Activated naive CD4-positive, alpha-beta T cell treated with anti-CD3 and anti-CD28 coated beads, Interleukin-2, amount 10 ng/mL, durations not matched to agents 7 days and 5 days (primary cell): Measurements from ENCODE around the gene RANBP2.
"Not testable (repeated sequence)": the region's sequence is repeated elsewhere in the genome, so short reads cannot be mapped to it uniquely, and the experiment has no call there.

ENCODE experiments used
- CTCF ChIA-PET: fragments of 350-600 bp; sonication (Branson Sonifier 250); formaldehyde crosslinking; loops from one replicate; lab custom pipeline; 2021; ENCODE audit warnings: antibody characterized with exemption; lab: Charles Lee
- DNase-seq: peaks from one replicate; pipeline ENCODE4 v3.0.0-alpha.2; 2020
- H3K27ac Mint-ChIP-seq: one replicate; pipeline ENCODE4 v1.8.0; 2021; ENCODE audit warnings: mild to moderate bottlenecking, moderate library complexity, mixed read lengths
- H3K27me3 Mint-ChIP-seq: one replicate; pipeline ENCODE4 v1.8.0; 2021; ENCODE audit warnings: mild to moderate bottlenecking, mixed read lengths
- H3K36me3 Mint-ChIP-seq: one replicate; pipeline ENCODE4 v1.8.0; 2021; ENCODE audit warnings: mixed read lengths
- H3K4me1 Mint-ChIP-seq: one replicate; pipeline ENCODE4 v1.8.0; 2021; ENCODE audit warnings: mixed read lengths
- H3K4me3 Mint-ChIP-seq: one replicate; pipeline ENCODE4 v1.8.0; 2021; ENCODE audit warnings: mild to moderate bottlenecking, moderate library complexity, mixed read lengths
- H3K9me3 Mint-ChIP-seq: one replicate; pipeline ENCODE4 v1.8.0; 2021; ENCODE audit warnings: mixed read lengths

RANBP2 gene

GRCh38 chr2:108719149-108720044 lies at the start of gene RANBP2:
TSS of gene RANBP2 (plus strand) at chr2:108719482. CDS start at chr2:108719607, 125 bp downstream.
- H3K27me3 Mint-ChIP-seq = peaks cover 4% of the 10 kb centered on the region
- peaks cover 2% of the 10 kb centered on the region for H3K36me3 Mint-ChIP-seq
- peak within 1 kb of the TSS; percentile 98 for H3K27ac Mint-ChIP-seq
- H3K4me3 Mint-ChIP-seq = peak within 1 kb of the TSS; percentile 89
- peaks cover 28% of the 10 kb centered on the region for H3K4me1 Mint-ChIP-seq
- H3K9me3 Mint-ChIP-seq = no peaks in the 10 kb centered on the region
- DNase-seq = peak; percentile 96
- CTCF ChIA-PET = interaction anchor here (0.6 kb wide), 1 partner anchor 108 kb away, joined by 4 read pairs; no protein-coding TSS in a partner anchor

DNA sequence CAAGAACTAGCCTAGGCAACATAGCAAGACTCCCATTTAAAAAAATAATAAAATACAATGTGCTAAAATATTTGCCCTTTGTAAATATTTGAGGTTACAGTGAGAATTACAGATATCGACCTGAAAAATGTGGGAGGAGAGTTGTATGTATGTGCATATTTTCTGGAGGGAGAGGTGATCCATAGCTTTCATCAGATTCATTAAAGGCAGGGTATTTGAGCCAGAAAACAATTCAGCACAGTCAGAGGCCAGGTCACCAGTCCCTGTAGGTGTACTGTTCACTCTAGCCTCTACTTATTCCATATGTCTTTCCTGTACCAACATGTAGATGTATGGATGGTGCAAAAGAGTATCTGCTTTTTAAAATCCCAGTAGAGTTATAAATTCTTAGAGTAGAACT lies 49.0 kb upstream of the RANBP2 start:
- H3K4me3 Mint-ChIP-seq, H3K9me3 Mint-ChIP-seq, H3K4me1 Mint-ChIP-seq, DNase-seq, H3K27ac Mint-ChIP-seq, H3K36me3 Mint-ChIP-seq, H3K27me3 Mint-ChIP-seq, CTCF ChIA-PET: not testable (repeated sequence)

DNA sequence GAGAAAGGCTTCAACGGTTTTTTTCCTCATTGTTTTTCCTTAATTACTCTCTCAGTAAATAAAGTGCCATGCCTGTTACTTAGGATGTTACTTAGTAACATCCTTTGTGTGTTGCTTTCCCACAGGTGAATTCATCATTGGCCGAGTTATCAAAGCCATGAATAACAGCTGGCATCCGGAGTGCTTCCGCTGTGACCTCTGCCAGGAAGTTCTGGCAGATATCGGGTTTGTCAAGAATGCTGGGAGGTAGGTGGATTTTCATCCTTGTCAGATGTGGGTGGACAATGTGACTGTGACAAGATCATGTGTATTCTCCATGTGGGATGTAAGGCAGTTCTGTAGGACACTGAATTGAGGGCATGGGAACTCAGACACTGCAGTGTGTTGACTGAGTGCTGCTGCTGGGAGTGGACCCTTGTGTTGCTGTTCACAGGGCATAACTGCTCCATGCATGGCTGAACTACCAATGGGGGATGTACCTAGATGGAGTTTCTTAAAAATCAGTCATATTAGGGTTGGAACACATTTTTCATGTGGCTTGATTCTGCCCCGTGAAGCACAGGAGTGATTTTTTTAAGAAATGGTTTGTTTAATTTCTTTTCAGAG lies 47.0 kb upstream of the RANBP2 start:
- H3K27me3 Mint-ChIP-seq, CTCF ChIA-PET, H3K9me3 Mint-ChIP-seq, H3K4me3 Mint-ChIP-seq, DNase-seq, H3K27ac Mint-ChIP-seq, H3K4me1 Mint-ChIP-seq: not testable (repeated sequence)
- H3K36me3 Mint-ChIP-seq = peaks cover 16% of the 10 kb centered on the region

DNA sequence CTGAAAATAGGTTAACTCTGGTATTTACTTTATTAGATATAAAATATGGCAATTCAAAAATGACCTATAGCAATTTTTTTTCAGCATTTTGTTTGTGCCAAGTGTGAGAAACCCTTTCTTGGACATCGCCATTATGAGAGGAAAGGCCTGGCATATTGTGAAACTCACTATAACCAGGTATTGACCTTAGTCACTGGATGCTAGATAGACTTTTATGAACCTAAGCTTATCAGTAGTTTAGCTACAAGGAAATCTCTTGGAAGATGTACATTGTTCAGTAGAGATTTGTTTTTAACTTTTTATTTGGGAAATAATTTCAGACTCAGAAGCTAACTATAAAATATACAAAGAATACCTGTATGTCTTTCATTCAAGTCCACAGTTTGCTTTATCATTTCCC lies 42.8 kb upstream of the RANBP2 start:
- H3K9me3 Mint-ChIP-seq, H3K27me3 Mint-ChIP-seq, DNase-seq, H3K4me3 Mint-ChIP-seq, H3K27ac Mint-ChIP-seq, CTCF ChIA-PET: not testable (repeated sequence)
- Mint-ChIP-seq H3K36me3 (peaks cover 25% of the 10 kb centered on the region), H3K4me1 (peaks cover 18% of the 10 kb centered on the region)

DNA sequence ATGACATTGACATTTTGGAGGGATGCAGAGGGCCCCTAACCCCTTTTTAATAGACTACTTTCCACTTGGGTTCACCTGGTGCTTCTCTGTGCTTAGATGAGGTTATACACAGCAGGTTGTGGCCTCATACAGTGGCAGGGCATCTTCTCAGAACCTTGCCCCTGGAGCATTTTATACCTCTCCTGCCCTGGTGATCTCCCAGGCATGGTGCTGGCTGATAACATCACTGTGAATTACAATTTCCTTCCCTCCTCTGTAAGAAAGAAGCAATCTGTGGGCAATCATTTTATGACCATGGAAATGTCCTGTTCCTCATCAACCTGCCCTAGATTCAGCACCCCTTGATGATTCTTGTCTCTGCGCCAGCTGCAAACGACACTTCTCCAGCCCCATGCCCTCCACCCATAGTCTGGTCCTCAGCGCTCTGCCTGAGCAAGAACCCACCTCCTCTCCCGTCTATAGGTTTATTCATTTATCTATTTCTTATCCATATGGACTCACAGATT lies 42.0 kb upstream of the RANBP2 start:
- H3K27ac Mint-ChIP-seq = not testable (repeated sequence)
- H3K36me3 Mint-ChIP-seq = peaks cover 25% of the 10 kb centered on the region

DNA sequence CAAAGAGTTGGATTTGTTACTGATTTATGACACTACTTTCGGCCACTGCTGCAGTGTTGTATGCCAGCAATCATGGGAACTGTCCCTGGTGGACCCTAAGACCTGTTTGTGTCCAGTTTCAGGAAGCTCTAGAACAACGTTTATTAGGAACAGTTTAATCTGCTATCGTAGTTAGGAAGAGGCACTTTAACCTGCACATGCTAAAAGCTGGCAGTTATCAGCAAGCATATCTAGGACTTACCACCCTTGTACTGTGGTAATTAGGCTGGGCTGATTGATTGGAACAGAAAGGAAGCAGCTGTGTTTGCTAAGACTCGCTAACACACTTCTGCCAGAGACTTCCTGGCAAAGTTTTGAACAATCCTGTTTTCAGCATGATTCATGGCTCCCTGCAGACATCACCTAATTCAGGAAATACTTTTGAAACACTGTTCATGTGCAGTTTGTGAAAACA lies 41.1 kb upstream of the RANBP2 start:
- H3K36me3 Mint-ChIP-seq = peaks cover 23% of the 10 kb centered on the region
- not testable (repeated sequence) for H3K9me3 Mint-ChIP-seq, H3K27me3 Mint-ChIP-seq

More for the DNA sequence above, 42.0 kb upstream of the RANBP2 start:
- CTCF ChIA-PET, H3K4me3 Mint-ChIP-seq, H3K9me3 Mint-ChIP-seq, DNase-seq, H3K27me3 Mint-ChIP-seq: not testable (repeated sequence)
- peaks cover 15% of the 10 kb centered on the region for H3K4me1 Mint-ChIP-seq

GRCh38 chr2:108680805-108681204 lies 38.5 kb upstream of the RANBP2 start:
- DNase-seq, H3K27me3 Mint-ChIP-seq, H3K9me3 Mint-ChIP-seq, CTCF ChIA-PET, H3K27ac Mint-ChIP-seq, H3K4me3 Mint-ChIP-seq: not testable (repeated sequence)
- peaks cover 17% of the 10 kb centered on the region for H3K36me3 Mint-ChIP-seq
- H3K4me1 Mint-ChIP-seq = peaks cover 15% of the 10 kb centered on the region

More for the DNA sequence above, 41.1 kb upstream of the RANBP2 start:
- peaks cover 15% of the 10 kb centered on the region for H3K4me1 Mint-ChIP-seq
- not testable (repeated sequence) for H3K27ac Mint-ChIP-seq, DNase-seq, H3K4me3 Mint-ChIP-seq
- CTCF ChIA-PET = interaction anchor here (0.6 kb wide), 1 partner anchor 40 kb away, joined by 3 read pairs; no protein-coding TSS in a partner anchor

GRCh38 chr2:108688818-108689756 lies 30.2 kb upstream of the RANBP2 start:
- H3K4me3 Mint-ChIP-seq, DNase-seq, H3K27ac Mint-ChIP-seq, H3K9me3 Mint-ChIP-seq, CTCF ChIA-PET, H3K4me1 Mint-ChIP-seq, H3K36me3 Mint-ChIP-seq, H3K27me3 Mint-ChIP-seq: not testable (repeated sequence)

DNA sequence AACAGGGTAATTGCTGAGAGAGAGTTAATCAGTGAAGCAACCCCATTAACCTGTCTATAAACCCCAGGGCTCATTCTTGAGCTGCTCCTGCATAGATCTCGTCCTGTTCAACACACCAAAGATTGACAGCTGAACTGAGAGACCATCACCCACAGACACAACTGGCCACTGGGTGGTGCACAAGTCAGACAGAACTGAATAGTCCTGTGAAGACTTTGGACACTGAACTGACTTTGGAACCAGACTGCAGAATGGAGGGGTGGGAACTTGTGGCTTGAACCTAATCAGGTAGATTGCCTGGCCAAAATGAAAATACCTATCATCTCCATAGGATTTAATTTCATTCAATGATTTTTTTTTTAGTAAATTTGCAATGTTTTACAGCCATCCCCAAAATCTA lies 29.3 kb upstream of the RANBP2 start:
- H3K36me3 Mint-ChIP-seq, H3K4me3 Mint-ChIP-seq, H3K9me3 Mint-ChIP-seq, DNase-seq, CTCF ChIA-PET, H3K4me1 Mint-ChIP-seq, H3K27me3 Mint-ChIP-seq, H3K27ac Mint-ChIP-seq: not testable (repeated sequence)

GRCh38 chr2:108691447-108691846 lies 27.8 kb upstream of the RANBP2 start:
- no peak overlapping the region for H3K4me3 Mint-ChIP-seq

DNA sequence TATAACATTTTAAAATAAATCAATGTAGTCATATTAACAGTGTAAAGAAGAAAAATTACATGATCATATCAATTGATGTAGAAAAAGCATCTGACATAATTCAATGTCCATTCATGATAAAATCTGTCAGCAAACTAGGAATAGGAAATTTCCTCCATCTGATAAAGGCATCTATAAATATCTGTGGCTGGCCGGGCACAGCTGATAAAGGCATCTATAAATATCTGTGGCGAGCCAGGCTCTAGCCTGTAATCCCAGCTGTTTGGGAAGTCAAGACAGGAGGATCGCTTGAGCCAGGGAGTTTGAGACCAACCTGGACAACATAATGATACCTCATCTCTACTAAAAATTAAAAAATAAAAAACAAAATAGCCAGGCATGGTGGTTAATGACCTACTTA lies 18.1 kb upstream of the RANBP2 start:
- Mint-ChIP-seq H3K4me1 (peaks cover 2% of the 10 kb centered on the region), H3K27me3 (peaks cover 6% of the 10 kb centered on the region), H3K9me3 (peaks cover under 1% of the 10 kb centered on the region), H3K36me3 (no peaks in the 10 kb centered on the region), H3K27ac (no peak overlapping the region), H3K4me3 (no peak overlapping the region)
- CTCF ChIA-PET = no interaction called here
- DNase-seq = no peak

More at GRCh38 chr2:108691447-108691846, 27.8 kb upstream of the RANBP2 start:
- Mint-ChIP-seq H3K9me3 (no peaks in the 10 kb centered on the region), H3K27me3 (no peaks in the 10 kb centered on the region), H3K4me1 (no peaks in the 10 kb centered on the region), H3K27ac (no peak overlapping the region), H3K36me3 (no peaks in the 10 kb centered on the region)
- no peak for DNase-seq
- CTCF ChIA-PET = no interaction called here

- no peak for DNase-seq
These were observed 17.5 kb upstream of the RANBP2 start for GRCh38 chr2:108701806-108702205.

GRCh38 chr2:108704871-108705270 lies 14.4 kb upstream of the RANBP2 start:
- Mint-ChIP-seq H3K27me3 (peaks cover 6% of the 10 kb centered on the region), H3K4me1 (peaks cover 2% of the 10 kb centered on the region), H3K27ac (no peak overlapping the region), H3K9me3 (peaks cover 9% of the 10 kb centered on the region), H3K4me3 (no peak overlapping the region), H3K36me3 (no peaks in the 10 kb centered on the region)
- CTCF ChIA-PET = no interaction called here
- DNase-seq = no peak

More at GRCh38 chr2:108701806-108702205, 17.5 kb upstream of the RANBP2 start:
- H3K4me1 Mint-ChIP-seq = peaks cover 2% of the 10 kb centered on the region
- CTCF ChIA-PET = no interaction called here
- H3K27me3 Mint-ChIP-seq = peaks cover 6% of the 10 kb centered on the region
- H3K36me3 Mint-ChIP-seq = no peaks in the 10 kb centered on the region
- no peak overlapping the region for H3K4me3 Mint-ChIP-seq
- H3K9me3 Mint-ChIP-seq = peaks cover 4% of the 10 kb centered on the region
- H3K27ac Mint-ChIP-seq = no peak overlapping the region

GRCh38 chr2:108707300-108707699 lies 12.0 kb upstream of the RANBP2 start:
- Mint-ChIP-seq H3K36me3 (no peaks in the 10 kb centered on the region), H3K4me3 (no peak overlapping the region), H3K27me3 (peaks cover 6% of the 10 kb centered on the region), H3K4me1 (no peaks in the 10 kb centered on the region), H3K9me3 (peaks cover 9% of the 10 kb centered on the region), H3K27ac (no peak overlapping the region)
- no peak for DNase-seq
- CTCF ChIA-PET = no interaction called here
